GM12801 (cell line): ENCODE measurements around the gene NRL.

ENCODE experiments used
- CTCF ChIP-seq: IDR thresholded peaks from one replicate; pipeline ENCODE4 v1.5.1; 2011; ENCODE audit warnings: control low read depth; ENCODE audit not compliant: insufficient read length; ENCODE audit errors: extremely low read depth

NRL gene

GRCh38 chr14:24129410-24129998 lies 14.8 kb upstream of the NRL start:
- TF ChIP-seq CTCF = no peak

- TF ChIP-seq CTCF = no peak
These were observed 12.9 kb upstream of the NRL start for GRCh38 chr14:24127673-24128072.

GRCh38 chr14:24126939-24127338 lies 12.2 kb upstream of the NRL start:
- TF ChIP-seq CTCF = no peak

- TF ChIP-seq CTCF = no peak
These were observed 9.0 kb upstream of the NRL start for GRCh38 chr14:24123424-24124417.

GRCh38 chr14:24122898-24123297 lies 8.1 kb upstream of the NRL start:
- TF ChIP-seq CTCF = no peak

GRCh38 chr14:24122416-24122815 lies 7.7 kb upstream of the NRL start:
- no peak for TF ChIP-seq CTCF

GRCh38 chr14:24121210-24121609 lies 6.5 kb upstream of the NRL start:
- TF ChIP-seq CTCF = no peak
